Stimulated activated naive CD8-positive, alpha-beta T cell treated with anti-CD3 and anti-CD28 coated beads, Interleukin-15, Interleukin-2, amounts not matched to agents 100 U/mL and 50 U/mL, for 24 hours (primary cell): ENCODE measurements around the gene ORAI3.

Experiments used
- ATAC-seq: fragments of 150-1000 bp; cut with Tn5 transposase; one replicate; pipeline ENCODE4 v1.10.0; 2021
- DNase-seq: peaks from one replicate; pipeline ENCODE4 v3.0.0; 2021

Gene ORAI3

GRCh38 chr16:30992276-30992780 is 43.5 kb downstream of the ORAI3 start:
- DNase-seq (no peak), ATAC-seq (no peak)

DNA sequence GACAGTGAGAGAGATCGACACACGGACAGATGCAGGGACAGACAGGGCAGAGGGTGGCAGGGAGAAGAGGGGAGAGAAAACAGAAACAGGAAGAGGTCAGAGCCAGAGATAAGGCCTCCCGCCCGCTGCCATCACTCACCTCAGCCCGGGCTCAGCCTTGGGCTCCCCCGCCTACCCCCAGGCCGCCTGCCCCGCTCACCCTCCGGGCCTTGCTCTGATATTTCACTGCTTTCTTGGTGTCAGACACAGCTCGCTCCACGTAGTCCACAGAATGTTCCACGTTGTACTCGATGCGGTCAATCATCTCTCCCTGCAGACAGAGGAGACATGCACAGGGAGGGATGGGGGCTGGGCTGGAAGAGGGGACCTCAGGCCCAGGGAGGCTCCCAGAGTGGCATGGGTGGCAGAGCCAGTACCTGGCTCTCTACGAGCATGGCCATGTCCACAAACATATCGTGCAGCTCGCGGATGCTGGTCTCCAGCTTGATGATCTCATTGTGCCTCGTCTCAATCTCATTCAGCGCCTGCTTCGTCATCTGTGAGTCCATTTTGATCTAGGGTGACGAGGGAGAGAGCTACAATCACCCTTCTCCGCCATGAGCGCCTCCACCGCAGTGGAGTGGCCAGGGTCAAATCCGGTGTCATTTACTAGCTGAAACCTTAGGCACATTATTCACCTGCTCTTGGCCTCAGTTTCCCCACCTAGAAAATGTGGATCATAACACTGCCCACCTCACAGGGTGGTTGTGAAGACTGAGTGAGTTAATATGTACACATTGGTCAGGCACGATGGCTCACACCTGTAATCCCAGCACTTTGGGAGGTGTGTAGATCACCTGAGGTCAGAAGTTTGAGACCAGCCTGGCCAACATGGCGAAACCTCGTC is 44.3 kb downstream of the ORAI3 start:
- no peak for ATAC-seq
- no peak for DNase-seq

DNA sequence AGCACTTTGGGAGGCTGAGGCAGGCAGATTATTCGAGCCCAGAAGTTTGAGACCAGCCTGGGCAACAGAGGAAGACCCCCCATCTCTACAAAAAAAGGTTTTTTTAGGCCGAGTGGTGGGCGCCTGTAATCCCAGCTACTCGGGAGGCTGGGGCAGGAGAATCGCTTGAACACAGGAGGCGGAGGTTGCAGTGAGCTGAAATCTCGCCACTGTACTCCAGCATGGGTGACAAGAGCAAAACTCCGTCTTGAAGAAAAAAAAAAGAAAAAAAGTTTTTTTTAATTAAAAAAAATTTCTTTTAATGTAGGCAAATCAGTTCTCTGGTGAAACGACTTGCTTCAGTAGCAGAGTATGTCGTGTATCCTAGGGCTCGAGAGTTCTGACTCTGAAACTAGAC is 47.1 kb downstream of the ORAI3 start:
- DNase-seq (no peak), ATAC-seq (no peak)

- DNase-seq (no peak), ATAC-seq (no peak)
Measured at GRCh38 chr16:30996324-30996984, 47.6 kb downstream of the ORAI3 start.

DNA sequence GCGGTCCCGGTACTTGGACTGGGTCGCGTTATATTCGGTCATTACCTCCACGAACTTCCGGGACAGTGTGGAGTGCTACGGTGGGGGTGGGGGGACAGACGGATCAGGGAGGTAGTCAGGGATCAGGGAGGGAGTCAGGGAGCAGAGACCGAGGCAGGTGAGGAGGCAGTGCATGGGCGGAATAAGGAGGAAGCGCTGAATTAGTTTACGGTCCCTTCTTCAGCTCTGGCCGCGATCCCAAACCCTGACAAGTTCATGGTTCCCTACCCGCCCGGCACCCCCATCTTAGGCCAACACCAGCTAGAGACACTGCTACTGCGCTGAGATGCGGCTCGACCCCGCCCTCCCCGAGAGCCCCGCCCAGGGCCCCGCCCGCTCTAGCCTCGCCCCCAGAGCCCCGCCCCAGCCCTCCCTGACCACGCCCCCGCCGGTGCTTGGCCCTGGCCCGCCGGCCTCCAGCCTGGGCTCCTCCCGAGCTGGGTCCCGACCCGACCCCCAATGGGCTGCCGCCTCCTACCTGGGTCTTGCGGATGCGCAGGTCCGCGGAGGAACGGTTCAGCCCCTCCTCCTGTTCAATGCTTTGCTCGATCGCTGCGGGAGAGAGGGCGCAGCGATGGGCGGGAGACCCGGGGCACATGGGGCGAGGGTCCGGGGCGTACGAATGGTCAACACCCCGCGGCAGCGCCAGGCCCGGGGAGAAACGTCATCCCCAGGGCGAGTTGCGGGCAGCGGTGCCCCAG is 48.3 kb downstream of the ORAI3 start:
- ATAC-seq (peak; percentile 93), DNase-seq (peak; percentile 89)

DNA sequence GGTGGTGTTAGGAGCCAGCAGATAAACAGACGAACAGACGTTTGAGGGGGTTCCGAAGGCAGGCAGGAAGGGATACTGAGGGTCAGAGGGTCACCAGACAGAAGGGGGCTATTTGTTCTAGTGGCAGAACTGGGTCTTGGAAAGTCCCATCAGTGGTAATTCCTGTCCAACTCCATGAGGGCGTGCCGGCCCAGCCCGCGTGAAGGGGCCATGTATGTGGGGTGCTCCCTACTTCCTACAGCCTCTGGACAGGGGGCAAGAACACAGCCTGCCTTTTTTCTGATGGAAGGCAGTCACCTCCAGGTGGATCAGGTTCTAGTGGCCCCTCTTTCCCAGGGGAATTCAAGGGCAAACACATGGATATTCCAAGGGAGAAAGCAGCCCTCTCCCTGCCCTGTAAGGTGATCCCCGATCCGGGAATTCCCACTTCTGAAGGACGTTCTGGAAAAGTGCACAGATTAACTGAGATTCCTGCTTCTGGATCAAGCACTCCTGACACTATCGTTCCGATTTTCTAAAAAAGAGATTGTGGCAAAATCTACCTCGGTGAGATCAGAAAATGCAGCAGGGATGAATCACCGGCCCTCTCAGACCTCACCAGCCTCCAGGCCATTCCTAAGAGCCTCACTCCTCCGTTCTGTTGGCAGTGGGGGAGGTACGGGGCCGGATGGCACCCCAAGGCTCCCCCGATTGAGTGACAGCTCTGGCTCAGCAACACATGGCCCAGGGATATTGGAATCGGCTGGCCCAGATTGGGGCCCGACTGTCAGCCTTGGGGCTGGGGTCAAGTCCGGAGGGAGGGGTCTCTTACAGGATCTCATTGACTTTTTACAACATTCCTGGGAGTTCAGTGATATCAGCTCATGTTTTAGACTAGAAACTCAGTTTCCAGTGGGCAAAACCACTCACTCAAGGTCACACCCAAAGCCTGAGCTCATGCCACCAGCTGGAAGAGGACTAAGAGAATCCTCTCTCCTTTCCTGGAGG is 49.1 kb downstream of the ORAI3 start:
- no peak for ATAC-seq
- DNase-seq: no peak

- ATAC-seq: no peak
- DNase-seq: no peak
Measured at GRCh38 chr16:30998852-30999761, 50.2 kb downstream of the ORAI3 start.

DNA sequence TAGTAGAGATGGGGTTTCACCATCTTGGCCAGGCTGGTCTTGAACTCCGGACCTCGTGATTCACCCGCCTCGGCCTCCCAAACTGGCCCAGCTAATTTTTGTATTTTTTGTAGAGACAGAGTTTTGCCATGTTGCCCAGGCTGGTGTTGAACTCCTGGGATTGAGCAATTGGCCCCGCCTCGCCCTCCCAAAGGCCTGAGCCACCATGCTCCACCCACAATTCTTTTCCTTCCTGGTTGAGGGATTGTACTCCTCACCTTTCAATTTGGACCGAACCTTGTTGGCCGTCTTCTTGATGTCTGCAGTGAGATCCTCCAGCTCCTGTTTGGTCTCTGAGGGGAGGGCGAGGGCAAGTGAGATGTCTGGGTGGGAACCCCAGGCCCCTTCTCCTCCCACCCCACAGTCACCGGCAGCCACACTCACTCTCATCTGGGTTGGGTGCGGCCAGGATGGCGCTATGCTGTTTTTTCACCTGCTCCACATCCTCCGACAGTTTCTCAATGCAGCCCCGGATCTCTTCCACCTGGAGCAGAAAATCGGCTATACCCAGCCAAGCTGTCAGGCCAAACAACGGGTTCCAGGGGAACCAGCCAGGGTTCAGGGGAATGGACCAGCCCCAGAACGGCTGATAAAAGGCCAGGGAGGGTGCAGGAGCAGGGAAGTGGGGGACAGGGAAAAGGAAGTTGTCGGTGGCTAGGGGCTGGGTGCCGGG is 52.0 kb downstream of the ORAI3 start:
- no peak for DNase-seq
- no peak for ATAC-seq

- DNase-seq (no peak), ATAC-seq (no peak)
Measured at GRCh38 chr16:31001507-31002249, 52.8 kb downstream of the ORAI3 start.

GRCh38 chr16:31002250-31002700 is 53.4 kb downstream of the ORAI3 start:
- DNase-seq (no peak), ATAC-seq (no peak)

DNA sequence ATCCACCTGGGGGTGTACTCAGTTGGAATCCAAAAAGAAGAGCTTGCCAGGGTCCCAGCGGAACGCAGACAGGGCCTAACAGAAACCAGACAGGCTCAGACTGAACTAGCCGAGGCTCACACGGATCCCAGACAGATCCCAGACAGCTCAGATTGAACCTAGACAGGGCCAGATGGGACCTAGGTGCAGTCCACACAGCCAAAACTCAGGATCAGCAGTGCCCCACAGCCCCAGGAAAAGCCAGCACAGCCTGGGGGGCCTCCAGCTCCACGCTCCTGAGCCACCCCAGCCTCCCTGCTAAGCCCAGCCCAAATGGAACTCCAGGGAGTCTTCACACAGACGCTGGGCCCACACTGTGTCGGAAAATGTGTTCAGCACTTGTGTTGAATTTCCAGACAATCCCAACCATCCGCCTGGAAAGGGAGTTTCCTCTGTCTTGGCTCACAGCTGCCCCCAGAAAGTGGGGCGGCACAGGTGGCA is 54.0 kb downstream of the ORAI3 start:
- ATAC-seq (no peak), DNase-seq (no peak)

GRCh38 chr16:31003744-31004143 is 54.9 kb downstream of the ORAI3 start:
- DNase-seq (no peak), ATAC-seq (no peak)
